RCC 7860 (cell line): ENCODE measurements around the gene KRTAP24-1.

ENCODE experiments used
- DNase-seq: peaks from one replicate; pipeline ENCODE4 v3.0.0-alpha.2; 2015; ENCODE audit warnings: low spot score
- FAIRE-seq: peaks from 2 replicates; lab custom pipeline; 2012; peaks lifted over from hg19 to GRCh38; lab: Jason Lieb, UNC

KRTAP24-1 gene

DNA sequence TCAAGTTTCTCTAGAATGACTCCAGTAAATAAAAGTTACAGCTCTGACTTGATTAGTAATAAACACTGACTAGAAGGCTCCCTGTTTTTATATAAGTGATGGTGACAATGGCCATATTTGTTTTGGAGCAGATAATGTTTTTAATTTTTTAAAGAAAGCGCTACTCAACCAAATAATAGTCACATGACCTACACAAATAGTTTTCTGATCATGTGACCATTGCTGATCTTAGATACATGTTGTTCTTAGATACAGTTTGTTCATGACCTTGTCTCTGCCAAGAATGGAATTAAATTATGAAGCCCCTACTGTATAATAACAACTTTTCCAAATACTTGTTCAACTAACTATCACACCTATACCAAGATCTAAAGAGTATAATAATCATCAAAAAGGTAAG, 44.6 kb downstream of the KRTAP24-1 start:
- DNase-seq = no peak
- FAIRE-seq = no peak

- DNase-seq (no peak), FAIRE-seq (no peak)
Observed at GRCh38 chr21:30234643-30235042, 48.1 kb downstream of the KRTAP24-1 start.

DNA sequence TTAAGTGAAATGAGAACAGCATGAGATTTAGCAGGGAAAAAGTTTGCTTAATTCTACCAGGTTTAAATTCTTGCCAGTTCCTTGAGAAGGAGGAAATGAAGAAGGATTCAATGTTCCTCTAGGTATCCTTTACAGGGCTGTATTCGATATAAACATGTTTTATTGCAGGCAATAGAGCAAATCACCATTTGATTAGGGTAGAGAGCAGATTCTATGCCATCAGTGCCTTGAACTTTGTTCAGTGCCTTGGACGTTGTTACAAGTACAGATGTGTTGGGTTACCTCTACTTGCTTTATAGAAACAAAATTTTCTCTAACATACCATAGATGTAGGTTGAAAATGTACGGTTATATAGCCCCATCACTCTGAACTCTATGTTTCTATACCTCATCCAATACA, 48.7 kb downstream of the KRTAP24-1 start:
- no peak for DNase-seq
- no peak for FAIRE-seq

GRCh38 chr21:30233228-30234020, 49.3 kb downstream of the KRTAP24-1 start:
- DNase-seq (no peak), FAIRE-seq (no peak)

DNA sequence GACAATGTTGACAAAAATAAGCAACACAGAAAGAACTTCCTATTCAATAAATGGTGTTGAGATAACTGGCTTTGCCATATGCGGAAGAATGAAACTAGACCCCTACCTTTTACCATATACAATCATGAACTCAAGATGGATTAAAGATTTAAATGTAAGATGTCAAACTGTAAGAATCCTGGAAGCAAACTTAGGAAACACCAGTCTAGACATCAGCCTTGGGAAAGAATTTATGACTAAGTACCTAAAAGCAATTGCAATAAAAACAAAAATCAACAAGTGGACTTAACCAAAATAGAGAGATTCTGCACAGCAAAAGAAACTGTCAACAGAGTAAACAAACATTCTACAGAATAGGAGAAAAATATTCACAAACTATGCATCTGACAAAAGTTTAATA, 50.7 kb downstream of the KRTAP24-1 start:
- FAIRE-seq (no peak), DNase-seq (no peak)
